Coronary artery (tissue), 2 donors: ENCODE measurements around the gene C2orf49.

Experiments
- DNase-seq: peaks from one replicate; pipeline ENCODE4 v3.0.0-alpha.2; 2017; ENCODE audit warnings: low spot score
- H3K27ac ChIP-seq, 2 donors: fragments of 200-600 bp; sonication (generic); one replicate each; pipeline ENCODE4 v1.5.1; 2016 to 2019
- H3K4me3 ChIP-seq: fragments of 200-600 bp; sonication (generic); 2 replicates; pipeline ENCODE4 v1.5.1; 2016; ENCODE audit warnings: mild to moderate bottlenecking, moderate library complexity
- CTCF ChIP-seq: fragments of 200-600 bp; sonication (generic); IDR thresholded peaks from one replicate; pipeline ENCODE4 v1.5.1; 2019; ENCODE audit warnings: antibody characterized with exemption

Gene C2orf49

DNA sequence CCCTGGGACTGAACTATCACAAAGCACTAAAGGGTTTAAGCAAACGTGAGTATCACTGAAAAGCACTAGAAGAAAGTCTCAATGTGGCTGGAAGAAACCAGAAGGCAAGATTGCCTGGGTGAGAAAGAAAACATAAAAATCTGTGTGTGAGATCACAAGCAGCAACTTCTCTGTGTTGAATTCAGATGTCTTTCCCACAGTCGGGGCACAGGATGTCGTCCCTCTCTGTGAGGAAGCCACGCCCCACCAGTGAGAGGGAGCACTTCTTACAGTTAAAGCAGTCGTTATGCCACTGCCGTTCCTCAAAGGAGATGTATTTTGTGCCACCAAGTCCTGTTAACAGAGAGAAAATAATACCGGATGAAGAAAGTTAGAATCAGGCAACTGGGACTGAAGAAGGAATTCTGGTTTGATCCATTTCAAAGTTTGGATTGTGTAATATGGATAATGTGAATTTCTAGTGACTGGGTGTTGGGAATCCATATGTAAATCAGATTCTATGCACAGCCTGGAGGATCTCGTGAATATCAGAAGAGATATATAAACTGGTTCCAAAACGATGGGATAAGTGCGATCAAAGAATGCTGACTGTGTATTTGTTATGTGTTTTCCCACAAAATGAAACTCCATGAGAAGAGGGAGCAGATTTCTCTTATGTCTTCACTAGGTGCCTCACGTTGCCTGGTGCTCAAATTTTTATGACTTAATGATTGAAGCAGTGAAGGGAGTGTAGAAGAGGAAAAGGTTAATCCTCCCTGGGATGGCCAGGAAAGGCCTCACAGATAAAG is 24.0 kb downstream of the C2orf49 start:
- DNase-seq: no peak
- no peak overlapping the region for H3K4me3 ChIP-seq
- no peak overlapping the region for H3K27ac ChIP-seq
- TF ChIP-seq CTCF: no peak

GRCh38 chr2:105362862-105363591 is 25.7 kb downstream of the C2orf49 start:
- H3K27ac ChIP-seq: no peak overlapping the region
- TF ChIP-seq CTCF: no peak
- no peak for DNase-seq
- no peak overlapping the region for H3K4me3 ChIP-seq

- H3K27ac ChIP-seq: no peak overlapping the region
- TF ChIP-seq CTCF: no peak
- DNase-seq: no peak
- H3K4me3 ChIP-seq: no peak overlapping the region
Observed at GRCh38 chr2:105364436-105365139, 27.2 kb downstream of the C2orf49 start.

DNA sequence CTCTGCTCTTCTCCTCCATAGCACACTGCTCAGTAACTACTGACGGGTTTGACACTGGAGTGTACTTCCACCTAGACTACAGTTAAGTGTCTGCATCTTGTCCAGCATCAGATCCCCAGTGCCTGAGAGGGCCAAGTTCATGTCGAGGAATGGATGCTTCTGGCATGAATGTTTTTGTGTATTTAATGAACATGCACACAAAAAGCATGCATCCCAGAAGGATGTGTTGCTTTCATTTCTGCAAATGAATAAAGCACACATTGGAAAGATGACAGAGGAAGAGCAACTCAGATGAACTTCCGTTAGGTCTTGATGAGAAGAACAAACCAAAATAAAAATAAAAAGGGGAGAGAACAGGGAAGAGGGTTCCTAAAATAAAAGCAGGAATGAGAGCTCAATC is 27.9 kb downstream of the C2orf49 start:
- H3K4me3 ChIP-seq: no peak overlapping the region
- H3K27ac ChIP-seq: no peak overlapping the region
- no peak for TF ChIP-seq CTCF
- no peak for DNase-seq

DNA sequence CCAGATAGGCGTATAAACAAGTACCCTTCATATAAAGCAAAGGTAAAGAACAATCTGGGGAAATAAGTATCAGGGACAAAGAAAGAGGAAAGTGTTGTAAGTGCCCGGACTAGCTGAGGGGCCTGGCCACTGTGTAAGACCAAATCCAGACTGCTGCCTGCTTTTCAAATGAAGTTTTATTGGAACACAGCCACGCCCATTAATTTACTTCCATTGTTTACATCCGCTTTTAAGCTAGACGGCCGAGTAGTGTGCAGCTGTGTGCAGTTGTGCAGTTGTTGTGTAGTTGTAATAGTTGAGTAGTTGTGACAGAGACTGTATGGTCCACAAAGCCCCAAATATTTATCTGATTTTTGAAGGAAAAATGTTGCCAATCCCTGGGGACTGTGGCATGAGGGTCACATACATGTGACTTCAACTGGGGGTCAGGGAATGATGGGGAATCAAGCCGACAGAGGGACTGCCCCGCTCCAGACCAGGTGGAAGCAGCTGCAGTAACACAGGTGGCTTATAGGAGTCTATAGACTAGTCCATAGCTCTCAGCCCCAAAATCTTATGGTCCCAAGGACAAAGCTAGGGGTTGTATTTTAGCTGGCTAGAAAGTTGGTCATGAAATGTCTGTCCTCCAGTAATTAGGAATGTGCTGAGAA is 31.5 kb downstream of the C2orf49 start:
- Histone ChIP-seq H3K4me3 (no peak overlapping the region), H3K27ac (no peak overlapping the region)
- no peak for TF ChIP-seq CTCF
- no peak for DNase-seq

DNA sequence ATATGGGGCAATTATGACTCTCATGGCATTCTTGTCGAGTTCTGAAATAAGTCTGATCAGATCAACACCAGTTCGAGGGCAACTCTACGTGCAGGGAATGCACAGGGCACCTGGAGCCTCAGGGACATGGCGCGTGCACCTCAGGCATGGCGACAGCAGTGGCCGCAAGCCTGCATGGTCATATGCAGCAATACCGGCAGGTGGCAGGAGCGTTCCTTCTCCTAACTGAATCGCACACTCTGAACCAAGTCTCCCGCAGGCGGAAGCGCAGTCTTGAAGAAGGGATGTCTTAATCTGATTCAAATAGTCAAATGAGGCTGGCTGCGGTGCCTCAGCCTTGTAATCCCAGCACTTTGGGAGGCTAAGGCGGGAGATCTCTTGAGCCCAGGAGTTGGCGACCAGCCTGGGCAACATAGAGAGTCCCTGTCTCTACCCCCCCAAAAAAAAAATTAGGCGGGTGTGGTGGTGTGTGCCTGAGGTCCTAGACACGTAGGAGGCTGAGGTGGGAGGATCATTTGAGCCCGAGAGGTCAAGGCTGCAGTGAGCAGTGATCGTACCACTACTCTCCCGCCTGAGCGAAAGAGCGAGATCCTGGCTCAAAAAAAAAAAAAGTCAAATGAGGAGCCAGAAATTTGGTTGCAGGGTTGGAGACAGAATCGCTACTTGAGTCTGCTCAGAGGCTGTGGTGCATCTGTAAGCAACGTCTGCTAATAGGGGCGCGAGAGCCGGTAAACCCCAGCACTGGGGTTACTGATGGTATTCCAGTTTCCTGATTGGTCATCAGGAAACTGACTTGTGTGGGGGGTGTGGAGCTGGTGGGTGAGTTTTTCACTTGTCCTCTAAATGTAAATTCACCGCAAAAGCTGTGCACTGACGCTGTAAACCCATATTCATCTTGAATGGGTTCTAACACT is 32.7 kb downstream of the C2orf49 start:
- Histone ChIP-seq H3K27ac (no peak overlapping the region), H3K4me3 (no peak overlapping the region)
- peak; percentile 89 for TF ChIP-seq CTCF
- DNase-seq: peak; percentile 86
